Measurements from ENCODE around the gene HDDC2. TPM values are rescaled to one million over a fixed set of nuclear protein-coding genes. Genes with fewer than 3 reads are reported as not detected.

The HDDC2 gene
- total and polyA plus RNA-seq, 12 donors, result 70.9 to 107 (median 103) TPM

DNA sequence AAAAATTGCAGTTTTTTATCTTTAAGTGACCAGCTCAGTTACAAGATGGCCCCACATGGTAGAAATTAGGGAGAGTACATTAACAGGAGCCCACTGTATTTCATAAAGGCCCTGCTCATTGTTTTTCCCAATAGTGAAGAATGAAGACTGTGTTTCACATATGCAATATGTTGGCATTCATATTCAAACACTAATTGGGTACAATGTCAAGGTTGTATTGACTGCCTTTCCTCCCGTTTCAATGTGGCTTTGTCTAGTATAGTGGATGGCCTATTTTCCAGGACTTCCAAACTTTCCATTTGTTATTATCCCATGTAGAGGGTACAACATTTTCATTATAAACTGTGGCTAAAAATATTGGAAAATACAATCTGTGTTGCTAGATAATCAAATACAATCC is 51.3 kb downstream of the HDDC2 start:
- H3K27ac ChIP-seq, result no peak overlapping the region
- DNase-seq, result no peak
- intact Hi-C loops (cut with DNase I), result no loop called here
- no peaks in the 10 kb centered on the region for H3K9me3 ChIP-seq
- no peaks in the 10 kb centered on the region for H3K27me3 ChIP-seq
- H3K4me1 ChIP-seq, result peaks cover 0 to 22% (median 0%) of the 10 kb centered on the region in 9 donors
- H3K36me3 ChIP-seq, result peaks cover 0 to 5% (median 0%) of the 10 kb centered on the region in 9 donors
- no peak for ATAC-seq
- no peak for TF ChIP-seq CTCF (IDR thresholded peaks at IDR 0.05)
- H3K4me3 ChIP-seq, result no peak overlapping the region
- 88 to 90% methylated on average over 1 of the region's 1 CpG for WGBS, 2 donors

DNA sequence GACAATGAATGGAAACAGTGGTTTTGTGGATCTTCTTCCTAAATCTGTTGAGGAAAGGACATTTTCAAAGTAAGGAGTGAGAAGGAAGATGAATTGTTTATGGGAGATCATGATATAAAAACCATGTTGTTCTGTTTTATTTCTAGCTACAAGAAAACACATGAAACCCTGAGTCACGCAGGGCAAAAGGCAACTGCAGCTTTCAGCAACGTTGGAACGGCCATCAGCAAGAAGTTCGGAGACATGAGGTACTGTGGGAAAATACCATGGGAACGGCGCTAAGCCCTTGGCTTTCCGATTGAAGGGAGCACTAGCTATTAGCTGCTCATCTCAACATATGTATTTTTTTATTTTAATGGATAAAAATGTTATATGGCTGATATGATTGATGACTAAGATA is 53.6 kb downstream of the HDDC2 start:
- H3K9me3 ChIP-seq, result peaks cover 0 to 11% (median 4%) of the 10 kb centered on the region in 11 donors
- no peaks in the 10 kb centered on the region for H3K27me3 ChIP-seq
- 93 to 96% methylated on average over 7 of the region's 7 CpGs for WGBS, 2 donors
- intact Hi-C loops (cut with DNase I), result no loop called here
- TF ChIP-seq CTCF (IDR thresholded peaks at IDR 0.05), result no peak
- ATAC-seq, result no peak
- no peak for DNase-seq
- no peak overlapping the region for H3K27ac ChIP-seq
- H3K36me3 ChIP-seq, result peaks cover 0 to 5% (median 0%) of the 10 kb centered on the region in 9 donors
- peaks cover 0 to 22% (median 0%) of the 10 kb centered on the region in 9 donors for H3K4me1 ChIP-seq
- no peak overlapping the region for H3K4me3 ChIP-seq

- intact Hi-C loops (cut with DNase I), result no loop called here
Observed at GRCh38 chr6:125246566-125246965, 55.2 kb downstream of the HDDC2 start.

GRCh38 chr6:125245523-125246264 is 56.1 kb downstream of the HDDC2 start:
- H3K4me1 ChIP-seq, result peaks cover 0 to 16% (median 0%) of the 10 kb centered on the region in 9 donors
- DNase-seq (no peak), ATAC-seq (peak in 2 of 8 donors; percentile 17 to 33)
- intact Hi-C loops (cut with DNase I), result no loop called here
- no peaks in the 10 kb centered on the region for H3K27me3 ChIP-seq
- 93 to 96% methylated on average over 7 of the region's 7 CpGs for WGBS, 2 donors
- no peak overlapping the region for H3K27ac ChIP-seq
- peaks cover 0 to 5% (median 0%) of the 10 kb centered on the region in 9 donors for H3K36me3 ChIP-seq
- peaks cover 0 to 35% (median 17%) of the 10 kb centered on the region in 11 donors for H3K9me3 ChIP-seq
- TF ChIP-seq CTCF (IDR thresholded peaks at IDR 0.05), result no peak
- no peak overlapping the region for H3K4me3 ChIP-seq

More at GRCh38 chr6:125246566-125246965, 55.2 kb downstream of the HDDC2 start:
- Histone ChIP-seq H3K4me1 (peaks cover 0 to 16% (median 0%) of the 10 kb centered on the region in 9 donors), H3K4me3 (no peak overlapping the region), H3K36me3 (peaks cover 0 to 5% (median 0%) of the 10 kb centered on the region in 9 donors), H3K9me3 (peaks cover 0 to 27% (median 13%) of the 10 kb centered on the region in 11 donors), H3K27me3 (no peaks in the 10 kb centered on the region), H3K27ac (no peak overlapping the region)
- DNase-seq (no peak), ATAC-seq (no peak)
- TF ChIP-seq CTCF (IDR thresholded peaks at IDR 0.05), result no peak
